Sigmoid colon (tissue), 3 donors: ENCODE measurements around the gene DAPP1.

Experiments used
- CTCF ChIP-seq, 4 experiments: fragments of 450-650 bp in 3 of 4; fragments of 200-600 bp in 1 of 4; IDR thresholded peaks; one replicate each; pipeline ENCODE4 v1.5.1; 2016 to 2019; ENCODE audit warnings: antibody characterized with exemption in 4 of 4, mild to moderate bottlenecking in 3 of 4, moderate library complexity in 2 of 4
- POLR2A ChIP-seq, 2 donors: fragments of 450-650 bp; IDR thresholded peaks; one replicate each; pipeline ENCODE4 v1.6.1; 2016; ENCODE audit warnings: antibody characterized with exemption in 2 of 2, mild to moderate bottlenecking in 2 of 2, moderate library complexity in 2 of 2

GRCh38 chr4:99878604-99879003 lies 62.0 kb downstream of the DAPP1 start:
- TF ChIP-seq POLR2A (IDR thresholded peaks at IDR 0.05) (no peak), CTCF (IDR thresholded peaks at IDR 0.05) (no peak)
